Measurements from ENCODE around the gene C19orf53. TPM values are rescaled to one million over a fixed set of nuclear protein-coding genes. Genes with fewer than 3 reads are reported as not detected.

The C19orf53 gene
- total and polyA plus RNA-seq, 2 donors from 2014 or later, result 62.7 to 264 TPM

GRCh38 chr19:13762635-13763235 lies 11.5 kb upstream of the C19orf53 start:
- Histone ChIP-seq H3K9ac (ENCODE audit: low read length in 3 of 3) (no peak overlapping the region), H3K4me3 (ENCODE audit: low read length in 3 of 3) (no peak overlapping the region), H3K9me3 (ENCODE audit: control insufficient read depth in 2 of 3, insufficient read depth in 1 of 3, low read length in 3 of 3) (no peaks in the 10 kb centered on the region), H3K27ac (ENCODE audit: low read depth in 2 of 2, low read length in 2 of 2) (no peak overlapping the region), H3K36me3 (ENCODE audit: control insufficient read depth in 2 of 3, insufficient read depth in 3 of 3, low read length in 3 of 3) (peaks cover 2 to 15% (median 15%) of the 10 kb centered on the region in 3 donors), H3K27me3 (ENCODE audit: control insufficient read depth, insufficient read depth, low read length) (no peaks in the 10 kb centered on the region), H3K4me1 (ENCODE audit: control insufficient read depth in 2 of 3, insufficient read depth in 2 of 3, low read depth in 1 of 3, low read length in 3 of 3) (peaks cover 0 to 9% (median 8%) of the 10 kb centered on the region in 3 donors)
- DNase-seq, result peak in 1 of 5 donors; percentile 62
- no peak for FAIRE-seq
- intact Hi-C loops (cut with DNase I), result no loop called here
- TF ChIP-seq CTCF (IDR thresholded peaks at IDR 0.05; ENCODE audit: borderline replicate concordance, extremely low read depth, insufficient read depth), result no peak

GRCh38 chr19:13763265-13763664 lies 11.0 kb upstream of the C19orf53 start:
- FAIRE-seq (no peak), DNase-seq (peak in 1 of 5 donors; percentile 51)
- intact Hi-C loops (cut with DNase I), result no loop called here
- no peak overlapping the region for H3K4me3 ChIP-seq (ENCODE audit: low read length in 3 of 3)
- no peak overlapping the region for H3K27ac ChIP-seq (ENCODE audit: low read depth in 2 of 2, low read length in 2 of 2)
- no peak overlapping the region for H3K9ac ChIP-seq (ENCODE audit: low read length in 3 of 3)
- no peaks in the 10 kb centered on the region for H3K27me3 ChIP-seq (ENCODE audit: control insufficient read depth, insufficient read depth, low read length)
- peaks cover 0 to 9% (median 8%) of the 10 kb centered on the region in 3 donors for H3K4me1 ChIP-seq (ENCODE audit: control insufficient read depth in 2 of 3, insufficient read depth in 2 of 3, low read depth in 1 of 3, low read length in 3 of 3)
- H3K36me3 ChIP-seq (ENCODE audit: control insufficient read depth in 2 of 3, insufficient read depth in 3 of 3, low read length in 3 of 3), result peaks cover 2 to 11% (median 11%) of the 10 kb centered on the region in 3 donors
- no peaks in the 10 kb centered on the region for H3K9me3 ChIP-seq (ENCODE audit: control insufficient read depth in 2 of 3, insufficient read depth in 1 of 3, low read length in 3 of 3)
- no peak for TF ChIP-seq CTCF (IDR thresholded peaks at IDR 0.05; ENCODE audit: borderline replicate concordance, extremely low read depth, insufficient read depth)

GRCh38 chr19:13764101-13764807 lies 10.0 kb upstream of the C19orf53 start, which contains the start of gene MRI1:
TSS of gene MRI1 (plus strand) at chr19:13764522. CDS start at chr19:13764589, 67 bp downstream.
- Histone ChIP-seq H3K4me1 (ENCODE audit: control insufficient read depth in 2 of 3, insufficient read depth in 2 of 3, low read depth in 1 of 3, low read length in 3 of 3) (peaks cover 0 to 13% (median 13%) of the 10 kb centered on the region in 3 donors), H3K4me3 (ENCODE audit: low read length in 3 of 3) (peak within 1 kb of the TSS; percentile 56 to 79 (median 73)), H3K27me3 (ENCODE audit: control insufficient read depth, insufficient read depth, low read length) (no peaks in the 10 kb centered on the region), H3K9me3 (ENCODE audit: control insufficient read depth in 2 of 3, insufficient read depth in 1 of 3, low read length in 3 of 3) (no peaks in the 10 kb centered on the region), H3K36me3 (ENCODE audit: control insufficient read depth in 2 of 3, insufficient read depth in 3 of 3, low read length in 3 of 3) (peaks cover 2 to 9% (median 3%) of the 10 kb centered on the region in 3 donors), H3K9ac (ENCODE audit: low read length in 3 of 3) (peak within 1 kb of the TSS; percentile 18 to 80 (median 49)), H3K27ac (ENCODE audit: low read depth in 2 of 2, low read length in 2 of 2) (peak within 1 kb of the TSS; percentile 72 to 85)
- no peak for TF ChIP-seq CTCF (IDR thresholded peaks at IDR 0.05; ENCODE audit: borderline replicate concordance, extremely low read depth, insufficient read depth)
- peak; percentile 73 to 95 (median 91) for DNase-seq
- no peak for FAIRE-seq
- intact Hi-C loops (cut with DNase I), result no loop called here
